B cell (primary cell): Measurements from ENCODE around the gene SMCO2. TPM values are rescaled to one million over a fixed set of nuclear protein-coding genes. Genes with fewer than 3 reads are reported as not detected.

Experiments used
- ATAC-seq: fragments of 200-7000 bp; cut with Tn5 transposase; one replicate; pipeline ENCODE4 v1.10.0; 2021; ENCODE audit warnings: low read depth, mild to moderate bottlenecking, moderate number of reproducible peaks, moderate library complexity
- CTCF ChIA-PET: fragments of 350-600 bp; sonication (Branson Sonifier 250); formaldehyde crosslinking; loops from one replicate; lab custom pipeline; 2021; ENCODE audit warnings: antibody characterized with exemption, inconsistent platforms; lab: Charles Lee
- POLR2A ChIA-PET: fragments of 350-600 bp; sonication (Branson Sonifier 250); formaldehyde crosslinking; loops from one replicate; lab custom pipeline; 2021; ENCODE audit warnings: antibody characterized with exemption; lab: Charles Lee
- DNase-seq: peaks from one replicate; pipeline ENCODE4 v3.0.0; 2013
- H2AFZ ChIP-seq: 2 replicates; pipeline ENCODE4 v1.6.1; 2012; ENCODE audit warnings: mild to moderate bottlenecking, low read depth, low read length; ENCODE audit not compliant: insufficient read depth, poor library complexity, severe bottlenecking
- H3K27ac ChIP-seq, 2 donors: 1 replicate in 1 of 2; 2 replicates in 1 of 2; pipeline ENCODE4 v1.5.1; 2012 to 2013; ENCODE audit warnings: low read length in 2 of 2, mild to moderate bottlenecking in 2 of 2, moderate library complexity in 1 of 2
- H3K27me3 ChIP-seq, 4 experiments: fragments of 200-600 bp in 1 of 4; sonication (generic) in 1 of 4; replicated peaks in 1 of 4; 1 replicate in 2 of 4; 2 replicates in 2 of 4; pipeline versions ENCODE4 v1.6.1 to v1.7.0; 2013 to 2016; ENCODE audit warnings: low read length in 3 of 4, mild to moderate bottlenecking in 2 of 4, mixed read lengths in 1 of 4, moderate library complexity in 1 of 4; ENCODE audit not compliant: insufficient read depth in 4 of 4, control insufficient read depth in 3 of 4; ENCODE audit errors: control extremely low read depth in 1 of 4
- H3K36me3 ChIP-seq, 2 experiments: replicated peaks in 1 of 2; 1 replicate in 1 of 2; 2 replicates in 1 of 2; pipeline versions ENCODE4 v1.6.1 to v1.7.1; 2013; ENCODE audit warnings: low read length in 1 of 2; ENCODE audit not compliant: insufficient read depth in 2 of 2, control insufficient read depth in 1 of 2; ENCODE audit errors: control extremely low read depth in 1 of 2, extremely low read depth in 1 of 2
- H3K4me1 ChIP-seq, 2 donors: fragments of 200-600 bp in 1 of 2; sonication (generic) in 1 of 2; 1 replicate in 1 of 2; 2 replicates in 1 of 2; pipeline versions ENCODE4 v1.5.1 to v1.6.1; 2013 to 2017; ENCODE audit warnings: low read length in 2 of 2; ENCODE audit not compliant: control insufficient read depth in 2 of 2, insufficient read depth in 2 of 2
- H3K4me2 ChIP-seq: replicated peaks from 2 replicates; pipeline ENCODE3; 2012; ENCODE audit warnings: mild to moderate bottlenecking, low read depth, low read length; ENCODE audit not compliant: poor library complexity, severe bottlenecking
- H3K4me3 ChIP-seq, 5 experiments: fragments of 200-600 bp in 1 of 5; sonication (generic) in 1 of 5; 1 replicate in 3 of 5; 2 replicates in 2 of 5; pipeline versions ENCODE4 v1.5.1 to v1.7.0; 2011 to 2016; ENCODE audit warnings: low read length in 4 of 5, mild to moderate bottlenecking in 4 of 5, low read depth in 2 of 5, control low read depth in 1 of 5, moderate library complexity in 1 of 5; ENCODE audit not compliant: insufficient read depth in 1 of 5; ENCODE audit errors: control extremely low read depth in 1 of 5, extremely low read depth in 1 of 5
- H3K79me2 ChIP-seq: fragments of 200-600 bp; sonication (generic); one replicate; pipeline ENCODE4 v1.6.0; 2016; ENCODE audit warnings: low read length; ENCODE audit not compliant: control insufficient read depth, insufficient read depth
- H3K9ac ChIP-seq: fragments of 200-600 bp; sonication (generic); 2 replicates; pipeline ENCODE4 v1.6.1; 2017; ENCODE audit warnings: mild to moderate bottlenecking, low read length, moderate library complexity
- H3K9me3 ChIP-seq, 3 donors: one replicate each; pipeline versions ENCODE4 v1.6.1 to v1.7.1; 2013; ENCODE audit warnings: low read length in 2 of 3; ENCODE audit not compliant: control insufficient read depth in 2 of 3, insufficient read depth in 1 of 3; ENCODE audit errors: control extremely low read depth in 1 of 3
- H4K20me1 ChIP-seq: 2 replicates; pipeline ENCODE4 v1.6.0; 2012; ENCODE audit warnings: mild to moderate bottlenecking, low read length; ENCODE audit not compliant: insufficient read depth, control insufficient read depth, poor library complexity, severe bottlenecking
- H3K27ac Mint-ChIP-seq: one replicate; pipeline ENCODE4 v1.8.0; 2021; ENCODE audit warnings: mixed read lengths
- H3K27me3 Mint-ChIP-seq: one replicate; pipeline ENCODE4 v1.8.0; 2021; ENCODE audit warnings: mixed read lengths
- H3K4me1 Mint-ChIP-seq: one replicate; pipeline ENCODE4 v1.8.0; 2021; ENCODE audit warnings: mixed read lengths
- H3K4me3 Mint-ChIP-seq: one replicate; pipeline ENCODE4 v1.8.0; 2021; ENCODE audit warnings: mixed read lengths
- H3K9me3 Mint-ChIP-seq: one replicate; pipeline ENCODE4 v1.8.0; 2022; ENCODE audit warnings: mixed read lengths; ENCODE audit not compliant: insufficient read depth
- EZH2 ChIP-seq: IDR thresholded peaks from 2 replicates; pipeline ENCODE4 v1.6.1; 2012; ENCODE audit warnings: borderline replicate concordance, low read depth, mild to moderate bottlenecking, moderate library complexity, low read length; ENCODE audit not compliant: insufficient read depth, poor library complexity, severe bottlenecking
- WGBS: methylation state at CpG from one replicate; pipeline ENCODE4 v1.1.5; 2013; ENCODE audit warnings: missing lambda C conversion rate; ENCODE audit not compliant: insufficient coverage; 5-methylcytosine and 5-hydroxymethylcytosine counted together
- intact Hi-C: fragments of 100-400 bp; cut with micrococcal nuclease; formaldehyde crosslinking; loops from one replicate; pipeline ENCODE4 v1.10.0; 2022
- polyA plus RNA-seq: library from polyadenylated mRNA; depleted of rRNA; stranded (reverse); fragments of >200 nt; gene quantifications from 2 replicates; pipeline ENCODE4 v1.2.3, GENCODE V29; 2012
- total RNA-seq, 2 donors: library from RNA; stranded (reverse); fragments of 120-200 nt in 1 of 2; gene quantifications; 1 replicate in 1 of 2; 2 replicates in 1 of 2; pipeline versions ENCODE4 v1.2.3 to v1.2.4, GENCODE V29; 2013 to 2022
- TF ChIP-seq, protein P1 (sequence below): fragments of 200-600 bp; IDR thresholded peaks from one replicate; pipeline ENCODE4 v1.8.0; 2022; ENCODE audit warnings: antibody characterized with exemption, mild to moderate bottlenecking

Gene SMCO2
- total and polyA plus RNA-seq, 2 donors (not counting 1 experiment from before 2014, with no cell fraction given) = 0.15 TPM; not detected in 1

DNA sequence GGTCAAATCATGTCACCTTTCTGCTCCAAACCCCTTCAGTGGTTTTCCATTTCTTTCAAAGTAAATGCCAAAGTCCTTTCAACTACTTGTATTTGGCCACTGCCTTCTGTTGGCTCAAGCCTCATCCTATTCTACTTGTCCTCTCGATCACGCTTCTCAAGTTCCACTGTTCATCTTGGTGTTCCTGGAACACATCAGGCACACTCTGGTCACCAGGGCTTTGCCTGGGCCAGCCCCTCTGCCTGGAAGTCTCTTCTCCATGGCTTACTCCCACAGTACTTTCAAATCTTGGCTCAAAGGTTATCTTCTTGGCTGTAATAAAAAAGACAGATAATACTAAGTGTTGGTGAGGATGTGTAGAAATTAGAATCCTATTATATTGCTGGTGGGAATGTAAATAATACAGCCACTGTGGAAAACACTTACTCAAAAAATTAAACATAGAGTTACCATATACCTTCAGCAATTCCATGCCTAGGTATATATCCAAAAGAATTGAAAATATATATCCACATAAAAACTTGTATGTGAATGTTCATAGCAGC, 60.2 kb downstream of the SMCO2 start:
- 96% methylated on average over 2 of the region's 2 CpGs for WGBS
- no peak overlapping the region for H3K4me3 ChIP-seq
- Mint-ChIP-seq H3K27ac (no peak overlapping the region), H3K9me3 (no peaks in the 10 kb centered on the region), H3K27me3 (peaks cover 6% of the 10 kb centered on the region), H3K4me1 (no peaks in the 10 kb centered on the region), H3K4me3 (no peak overlapping the region)
- H3K36me3 ChIP-seq = no peaks in the 10 kb centered on the region
- H3K27me3 ChIP-seq = no peaks in the 10 kb centered on the region
- CTCF ChIA-PET = no interaction called here
- no peaks in the 10 kb centered on the region for H4K20me1 ChIP-seq
- no peaks in the 10 kb centered on the region for H3K79me2 ChIP-seq
- DNase-seq (no peak), ATAC-seq (no peak)
- POLR2A ChIA-PET = no interaction called here
- no peak overlapping the region for H3K27ac ChIP-seq
- no peaks in the 10 kb centered on the region for H3K9me3 ChIP-seq
- no peaks in the 10 kb centered on the region for H3K4me1 ChIP-seq
- H3K4me2 ChIP-seq = no peak overlapping the region
- no peak overlapping the region for H2AFZ ChIP-seq
- intact Hi-C loops = no loop called here
- no peak overlapping the region for H3K9ac ChIP-seq
- TF ChIP-seq, protein P1, sequence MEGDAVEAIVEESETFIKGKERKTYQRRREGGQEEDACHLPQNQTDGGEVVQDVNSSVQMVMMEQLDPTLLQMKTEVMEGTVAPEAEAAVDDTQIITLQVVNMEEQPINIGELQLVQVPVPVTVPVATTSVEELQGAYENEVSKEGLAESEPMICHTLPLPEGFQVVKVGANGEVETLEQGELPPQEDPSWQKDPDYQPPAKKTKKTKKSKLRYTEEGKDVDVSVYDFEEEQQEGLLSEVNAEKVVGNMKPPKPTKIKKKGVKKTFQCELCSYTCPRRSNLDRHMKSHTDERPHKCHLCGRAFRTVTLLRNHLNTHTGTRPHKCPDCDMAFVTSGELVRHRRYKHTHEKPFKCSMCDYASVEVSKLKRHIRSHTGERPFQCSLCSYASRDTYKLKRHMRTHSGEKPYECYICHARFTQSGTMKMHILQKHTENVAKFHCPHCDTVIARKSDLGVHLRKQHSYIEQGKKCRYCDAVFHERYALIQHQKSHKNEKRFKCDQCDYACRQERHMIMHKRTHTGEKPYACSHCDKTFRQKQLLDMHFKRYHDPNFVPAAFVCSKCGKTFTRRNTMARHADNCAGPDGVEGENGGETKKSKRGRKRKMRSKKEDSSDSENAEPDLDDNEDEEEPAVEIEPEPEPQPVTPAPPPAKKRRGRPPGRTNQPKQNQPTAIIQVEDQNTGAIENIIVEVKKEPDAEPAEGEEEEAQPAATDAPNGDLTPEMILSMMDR = no peak
- no peak for TF ChIP-seq EZH2

DNA sequence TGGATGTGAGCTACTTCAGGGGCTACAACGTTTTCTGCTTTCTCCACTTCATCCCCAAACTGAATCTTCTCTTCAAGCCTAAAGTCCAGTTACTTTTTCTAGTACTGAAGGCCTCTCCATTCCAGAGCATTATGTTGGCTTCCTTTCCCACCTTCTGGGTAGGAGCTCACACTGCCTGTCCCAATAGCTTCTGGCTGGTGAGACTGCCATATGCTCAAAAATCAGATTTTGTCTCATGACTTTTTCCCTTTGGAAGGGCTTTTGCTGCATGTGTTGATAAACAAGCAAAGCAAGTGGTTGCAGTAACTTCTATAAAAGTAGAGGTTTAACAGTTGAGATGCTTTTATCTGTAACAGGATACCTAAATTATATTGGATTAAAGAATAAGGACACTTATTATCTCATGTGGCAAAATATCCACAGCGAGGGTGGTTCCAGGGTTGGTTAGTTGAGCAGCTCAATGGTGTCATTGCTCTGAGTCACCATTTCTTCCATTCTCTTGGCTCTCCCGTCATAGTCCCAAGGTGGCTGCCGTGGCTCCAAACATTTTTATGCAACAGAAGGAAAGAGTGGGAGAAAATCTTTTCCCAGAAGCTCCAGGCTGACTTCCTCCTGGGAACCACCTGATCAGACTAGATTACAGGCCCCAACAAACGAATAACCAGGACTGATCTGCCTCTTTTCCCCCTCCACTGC, 62.3 kb downstream of the SMCO2 start:
- H3K4me3 Mint-ChIP-seq = no peak overlapping the region

More for the DNA sequence above, 62.3 kb downstream of the SMCO2 start:
- Histone ChIP-seq H3K4me3 (no peak overlapping the region), H3K27me3 (no peaks in the 10 kb centered on the region), H3K79me2 (no peaks in the 10 kb centered on the region), H3K4me2 (no peak overlapping the region), H3K4me1 (peaks cover 0 to 4% of the 10 kb centered on the region in 2 donors), H3K9me3 (no peaks in the 10 kb centered on the region), H3K9ac (no peak overlapping the region), H4K20me1 (no peaks in the 10 kb centered on the region), H2AFZ (no peak overlapping the region), H3K36me3 (no peaks in the 10 kb centered on the region), H3K27ac (no peak overlapping the region)
- WGBS = 74% methylated on average over 2 of the region's 5 CpGs
- Mint-ChIP-seq H3K27me3 (peaks cover 6% of the 10 kb centered on the region), H3K9me3 (no peaks in the 10 kb centered on the region), H3K4me1 (peaks cover 3% of the 10 kb centered on the region), H3K27ac (no peak overlapping the region)
- intact Hi-C loops = no loop called here
- no peak for ATAC-seq
- no peak for DNase-seq
- POLR2A ChIA-PET = no interaction called here
- TF ChIP-seq, protein P1 = no peak
- no peak for TF ChIP-seq EZH2
- CTCF ChIA-PET = no interaction called here
